K562 (cell line): ENCODE measurements around the gene C6orf47. TPM values are rescaled to one million over a fixed set of nuclear protein-coding genes. Genes with fewer than 3 reads are reported as not detected.

ENCODE experiments used
- CREB3L1 ChIP-seq: fragments of 450-650 bp; IDR thresholded peaks from 2 replicates; pipeline ENCODE4 v1.6.1; 2014; ENCODE audit warnings: low read depth, mild to moderate bottlenecking, moderate library complexity, borderline replicate concordance
- CREM ChIP-seq: IDR thresholded peaks from 2 replicates; pipeline ENCODE4 v1.6.1; 2014; ENCODE audit warnings: antibody characterized with exemption, low read depth
- E2F4 ChIP-seq: sonication (generic); formaldehyde crosslinking; IDR thresholded peaks from 2 replicates; pipeline ENCODE4 v1.8.0; 2022; ENCODE audit warnings: mild to moderate bottlenecking, low read depth, missing genetic modification reagents
- ETS1 ChIP-seq: conservative IDR thresholded peaks from 2 replicates; pipeline ENCODE4 v1.6.1; 2011; ENCODE audit warnings: low read depth, mild to moderate bottlenecking, low read length; ENCODE audit not compliant: control insufficient read depth
- EWSR1 ChIP-seq: fragments of 450-650 bp; IDR thresholded peaks from 2 replicates; pipeline ENCODE4 v1.6.1; 2018; ENCODE audit warnings: borderline replicate concordance, mild to moderate bottlenecking, low read depth, moderate library complexity; ENCODE audit not compliant: partially characterized antibody
- MITF ChIP-seq: IDR thresholded peaks from 2 replicates; pipeline ENCODE4 v1.6.1; 2014; ENCODE audit warnings: antibody characterized with exemption
- PURB ChIP-seq: sonication (generic); formaldehyde crosslinking; IDR thresholded peaks from 2 replicates; pipeline ENCODE4 v1.9.0; 2021; ENCODE audit warnings: low read depth, mild to moderate bottlenecking, missing genetic modification reagents
- RHOXF2B ChIP-seq: fragments of 250-450 bp; sonication (Bioruptor Pico); conservative IDR thresholded peaks from 2 replicates; pipeline ENCODE4 v1.5.1; 2021
- SLC30A9 ChIP-seq: fragments of 250-450 bp; sonication (Bioruptor Pico); IDR thresholded peaks from 2 replicates; pipeline ENCODE4 v1.8.0; 2022; ENCODE audit warnings: mild to moderate bottlenecking, moderate library complexity
- SRSF9 ChIP-seq: fragments of 200-400 bp; formaldehyde crosslinking; IDR thresholded peaks from 2 replicates; pipeline ENCODE4 v1.6.1; 2017; ENCODE audit warnings: low read depth, low read length, borderline replicate concordance
- TRIM24 ChIP-seq, 2 experiments: fragments of 450-650 bp; IDR thresholded peaks; 2 replicates each; pipeline ENCODE4 v1.6.1; 2016
- ZBTB11 ChIP-seq, 3 experiments: fragments of 200-800 bp in 1 of 3; fragments of 250-450 bp in 1 of 3; fragments of 450-650 bp in 1 of 3; sonication (Bioruptor Pico) in 1 of 3; sonication (Bioruptor generic) in 1 of 3; formaldehyde crosslinking in 1 of 3; IDR thresholded peaks; 2 replicates each; pipeline versions ENCODE4 v1.6.1 to v1.8.0; 2016 to 2022; ENCODE audit warnings: mild to moderate bottlenecking in 2 of 3, missing genetic modification characterization in 2 of 3, missing compliant biosample characterization in 1 of 3, moderate library complexity in 1 of 3
- ZNF280B ChIP-seq: fragments of 250-450 bp; sonication (Bioruptor Pico); IDR thresholded peaks from 2 replicates; pipeline ENCODE4 v1.5.1; 2021; ENCODE audit warnings: mild to moderate bottlenecking
- polyA plus RNA-seq, 8 experiments: library from polyadenylated mRNA; depleted of rRNA in 4 of 8; stranded (reverse) in 5 of 8; unstranded in 3 of 8; fragments of >200 nt; fragmentation: Nextera tagmentation in 2 of 8; fragmentation: Illumina TruSeq in 1 of 8; extraction: Ambion mirVana in 2 of 8; extraction: Trizol in 1 of 8; gene quantifications; 2 replicates each; pipeline versions ENCODE4 v1.2.1 to v1.2.3, GENCODE V29; 2011 to 2014; ENCODE audit warnings: inconsistent platforms in 1 of 8, missing spikeins in 1 of 8
- total RNA-seq, 7 experiments: library from RNA; depleted of rRNA in 6 of 7; stranded (reverse); fragments of >200 nt in 6 of 7; fragmentation: Illumina TruSeq in 2 of 7; extraction: Trizol in 2 of 7; gene quantifications; 2 replicates each; pipeline versions ENCODE4 v1.2.1 to v1.2.3, GENCODE V29; 2011 to 2021; ENCODE audit warnings: low replicate concordance in 1 of 7

C6orf47 gene
- total and polyA plus RNA-seq, 9 of the 15 experiments (the other 6 are each of a cell fraction or from before 2014, with no cell fraction given), result 0.14 to 43.8 (median 27.0) TPM

- TF ChIP-seq E2F4 (CRISPR knock-in tag) (peak; percentile 86), CREM (peak; percentile 98), SRSF9 (no peak), ZNF280B (CRISPR knock-in tag) (no peak), PURB (CRISPR knock-in tag) (no peak), CREB3L1 (peak; percentile 62; the same call in 1 of the 2 replicates), SLC30A9 (CRISPR knock-in tag) (no peak), EWSR1 (no peak), RHOXF2B (peak; percentile 90), MITF (no peak), ETS1 (no peak), TRIM24 (IDR thresholded peaks at IDR 0.05) (peak in 1 of 2 experiments; percentile 8; a peak in 1 of 4 replicates), ZBTB11 (CRISPR knock-in tag; IDR thresholded peaks at IDR 0.05) (peak in 2 of 3 experiments; percentile 16 to 61; a peak in 2 of 6 replicates)
These were observed 40.6 kb downstream of the C6orf47 start (continued) for GRCh38 chr6:31619805-31620585.
